ENCODE results near the gene TBK1.

DNA sequence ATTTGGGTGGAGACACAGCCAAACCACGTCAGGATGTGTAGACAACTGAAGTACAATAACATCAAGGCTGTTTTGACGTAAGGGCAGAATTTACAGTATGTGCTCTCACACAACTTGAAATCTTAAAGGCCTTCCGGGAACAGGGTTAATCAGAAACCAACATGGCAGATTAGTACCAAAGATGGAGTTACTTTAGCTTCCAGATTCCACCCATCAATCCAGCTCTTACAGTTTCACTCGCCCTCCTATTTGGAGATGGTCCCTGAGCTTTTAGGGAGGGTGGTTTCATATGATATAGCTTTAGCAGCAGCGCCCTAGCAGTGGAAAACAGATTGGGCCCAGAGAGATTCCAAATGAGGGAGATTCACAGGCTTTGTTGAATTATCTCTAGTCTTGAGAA is 49.7 kb upstream of the TBK1 start:
- TF ChIP-seq, protein P1, sequence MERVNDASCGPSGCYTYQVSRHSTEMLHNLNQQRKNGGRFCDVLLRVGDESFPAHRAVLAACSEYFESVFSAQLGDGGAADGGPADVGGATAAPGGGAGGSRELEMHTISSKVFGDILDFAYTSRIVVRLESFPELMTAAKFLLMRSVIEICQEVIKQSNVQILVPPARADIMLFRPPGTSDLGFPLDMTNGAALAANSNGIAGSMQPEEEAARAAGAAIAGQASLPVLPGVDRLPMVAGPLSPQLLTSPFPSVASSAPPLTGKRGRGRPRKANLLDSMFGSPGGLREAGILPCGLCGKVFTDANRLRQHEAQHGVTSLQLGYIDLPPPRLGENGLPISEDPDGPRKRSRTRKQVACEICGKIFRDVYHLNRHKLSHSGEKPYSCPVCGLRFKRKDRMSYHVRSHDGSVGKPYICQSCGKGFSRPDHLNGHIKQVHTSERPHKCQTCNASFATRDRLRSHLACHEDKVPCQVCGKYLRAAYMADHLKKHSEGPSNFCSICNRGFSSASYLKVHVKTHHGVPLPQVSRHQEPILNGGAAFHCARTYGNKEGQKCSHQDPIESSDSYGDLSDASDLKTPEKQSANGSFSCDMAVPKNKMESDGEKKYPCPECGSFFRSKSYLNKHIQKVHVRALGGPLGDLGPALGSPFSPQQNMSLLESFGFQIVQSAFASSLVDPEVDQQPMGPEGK (CRISPR knock-in tag; IDR thresholded peaks at IDR 0.05; ENCODE audit: borderline replicate concordance) = no peak
- TF ChIP-seq ARNTL (CRISPR knock-in tag; IDR thresholded peaks at IDR 0.05; ENCODE audit: borderline replicate concordance, low read depth) (no peak), ISL1 (CRISPR knock-in tag; IDR thresholded peaks at IDR 0.05) (no peak), ZFP3 (CRISPR knock-in tag; IDR thresholded peaks at IDR 0.05) (no peak)
- TF ChIP-seq, protein P2, sequence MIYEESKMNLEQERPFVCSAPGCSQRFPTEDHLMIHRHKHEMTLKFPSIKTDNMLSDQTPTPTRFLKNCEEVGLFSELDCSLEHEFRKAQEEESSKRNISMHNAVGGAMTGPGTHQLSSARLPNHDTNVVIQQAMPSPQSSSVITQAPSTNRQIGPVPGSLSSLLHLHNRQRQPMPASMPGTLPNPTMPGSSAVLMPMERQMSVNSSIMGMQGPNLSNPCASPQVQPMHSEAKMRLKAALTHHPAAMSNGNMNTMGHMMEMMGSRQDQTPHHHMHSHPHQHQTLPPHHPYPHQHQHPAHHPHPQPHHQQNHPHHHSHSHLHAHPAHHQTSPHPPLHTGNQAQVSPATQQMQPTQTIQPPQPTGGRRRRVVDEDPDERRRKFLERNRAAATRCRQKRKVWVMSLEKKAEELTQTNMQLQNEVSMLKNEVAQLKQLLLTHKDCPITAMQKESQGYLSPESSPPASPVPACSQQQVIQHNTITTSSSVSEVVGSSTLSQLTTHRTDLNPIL (CRISPR knock-in tag; IDR thresholded peaks at IDR 0.05; ENCODE audit: low read depth) = no peak
